Stimulated activated naive CD4-positive, alpha-beta T cell (primary cell): ENCODE measurements around the gene HOPX.
"Not testable (repeated sequence)": the region's sequence is repeated elsewhere in the genome, so short reads cannot be mapped to it uniquely, and the experiment has no call there.

Source experiments
- DNase-seq, 6 experiments: peaks; one replicate each; lab custom pipeline; 2025; lab: John Stamatoyannopoulos, UW

Gene HOPX

DNA sequence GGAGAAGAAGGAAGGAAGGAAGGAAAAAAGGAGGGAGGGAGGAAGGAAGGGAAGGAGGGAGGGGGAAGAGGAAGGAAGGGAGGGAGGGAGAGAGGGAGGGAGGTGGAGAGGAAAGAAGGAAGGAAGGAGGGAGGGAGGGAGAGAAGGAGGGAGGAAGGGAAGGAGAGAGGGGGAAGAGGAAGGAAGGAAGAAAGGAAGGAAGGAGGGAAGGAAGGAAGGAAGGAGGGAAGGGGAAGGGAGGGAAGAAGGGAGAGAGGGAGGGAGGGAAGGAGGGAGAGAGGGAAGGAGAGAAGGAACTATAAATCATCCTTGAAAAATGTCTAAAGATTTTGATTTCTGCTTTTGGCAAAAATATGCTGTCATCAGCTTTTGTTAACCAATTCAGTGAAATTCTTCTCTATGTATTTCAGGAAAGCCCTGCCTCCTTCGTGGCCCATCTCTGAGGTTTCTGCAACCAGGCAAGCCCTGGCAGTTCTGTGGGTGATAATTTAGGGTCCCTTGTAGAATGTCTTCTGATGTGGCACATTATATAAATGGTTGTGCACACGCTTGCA lies 7.1 kb upstream of the HOPX start:
- DNase-seq, result no peak

DNA sequence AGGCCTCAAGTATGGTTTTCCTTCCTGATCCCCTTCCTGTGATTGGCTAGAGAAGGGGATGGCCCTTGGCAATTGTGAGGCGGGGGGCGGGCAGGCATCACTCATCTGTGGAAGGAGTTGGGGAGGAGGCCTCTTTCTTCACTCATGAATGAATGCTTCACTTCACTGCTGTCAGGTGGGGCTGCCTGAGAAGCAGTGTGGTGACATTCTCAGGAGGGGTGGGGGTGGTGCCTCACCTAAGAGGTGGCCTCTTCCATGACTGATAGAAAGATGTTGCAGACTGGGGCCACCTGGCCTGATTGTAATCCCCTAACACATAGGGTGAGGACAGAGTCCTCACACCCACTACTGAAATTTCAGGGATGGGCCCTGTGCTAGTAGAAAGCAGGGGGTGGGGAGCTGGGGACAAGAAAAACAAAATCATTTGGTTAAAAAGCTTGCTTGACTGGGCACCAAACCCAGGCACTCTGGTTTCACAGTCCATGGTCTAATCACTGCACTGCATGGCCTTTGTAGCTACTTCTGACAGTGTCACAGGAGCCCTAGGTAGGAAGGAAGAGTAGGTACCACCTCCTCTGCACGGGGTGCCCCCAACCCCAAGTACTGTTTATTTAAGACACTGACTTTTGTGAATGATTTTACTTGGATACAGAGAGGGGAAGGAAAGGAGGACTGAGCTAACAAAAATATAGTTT lies 5.6 kb upstream of the HOPX start:
- no peak for DNase-seq

DNA sequence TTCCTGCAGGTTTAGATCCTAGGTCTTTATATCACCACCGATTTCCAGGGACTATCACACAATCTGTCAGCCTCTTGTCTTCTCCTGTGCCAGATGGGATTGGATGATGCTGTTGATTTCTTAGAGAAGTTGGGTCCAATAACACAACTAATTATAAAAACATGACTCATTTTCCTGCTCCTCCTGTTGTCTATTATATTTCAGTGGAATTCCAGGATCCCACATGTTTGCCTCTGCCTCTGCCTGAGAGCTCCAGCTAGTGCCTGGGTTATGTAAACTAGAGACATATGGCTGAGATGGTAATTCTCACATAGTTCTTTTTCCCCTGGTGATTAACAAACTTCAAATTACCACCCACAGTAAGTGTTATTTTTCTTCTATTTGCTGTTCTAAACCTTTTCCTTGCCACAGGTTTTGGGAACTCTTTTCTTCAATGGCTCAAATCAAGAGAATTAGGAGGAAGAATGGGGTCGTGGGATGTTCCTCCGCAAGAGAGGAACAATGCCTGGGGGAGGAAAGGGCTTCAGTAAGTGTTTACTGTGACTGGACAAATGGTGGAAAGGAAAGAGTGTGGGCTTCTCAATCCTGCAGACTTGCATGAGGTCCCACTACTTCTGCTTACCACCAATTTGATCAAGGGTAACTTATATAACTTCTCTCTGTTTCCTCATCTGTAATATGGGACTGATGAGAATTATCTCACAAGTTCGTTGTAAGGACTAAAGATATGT lies 3.4 kb upstream of the HOPX start:
- no peak for DNase-seq

DNA sequence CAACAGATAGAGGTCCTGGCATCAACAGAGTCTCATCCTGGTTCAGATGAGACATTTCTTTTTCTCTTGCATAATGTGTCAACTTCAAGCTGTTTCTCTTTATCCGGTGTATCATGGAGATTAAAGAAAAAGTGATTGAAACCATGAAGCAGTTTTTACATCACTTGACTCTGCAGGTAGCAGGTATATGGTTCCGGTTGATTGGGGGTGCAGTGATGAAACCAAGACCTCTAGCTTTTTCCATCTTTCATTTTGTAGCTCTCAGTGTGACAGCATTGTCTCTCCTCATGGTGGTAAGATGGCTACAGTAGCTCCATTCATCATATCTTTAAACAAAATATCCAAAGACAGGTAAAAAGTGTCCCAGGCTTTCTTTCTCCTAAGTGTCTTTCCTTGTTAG lies 2.4 kb upstream of the HOPX start:
- DNase-seq, result no peak

DNA sequence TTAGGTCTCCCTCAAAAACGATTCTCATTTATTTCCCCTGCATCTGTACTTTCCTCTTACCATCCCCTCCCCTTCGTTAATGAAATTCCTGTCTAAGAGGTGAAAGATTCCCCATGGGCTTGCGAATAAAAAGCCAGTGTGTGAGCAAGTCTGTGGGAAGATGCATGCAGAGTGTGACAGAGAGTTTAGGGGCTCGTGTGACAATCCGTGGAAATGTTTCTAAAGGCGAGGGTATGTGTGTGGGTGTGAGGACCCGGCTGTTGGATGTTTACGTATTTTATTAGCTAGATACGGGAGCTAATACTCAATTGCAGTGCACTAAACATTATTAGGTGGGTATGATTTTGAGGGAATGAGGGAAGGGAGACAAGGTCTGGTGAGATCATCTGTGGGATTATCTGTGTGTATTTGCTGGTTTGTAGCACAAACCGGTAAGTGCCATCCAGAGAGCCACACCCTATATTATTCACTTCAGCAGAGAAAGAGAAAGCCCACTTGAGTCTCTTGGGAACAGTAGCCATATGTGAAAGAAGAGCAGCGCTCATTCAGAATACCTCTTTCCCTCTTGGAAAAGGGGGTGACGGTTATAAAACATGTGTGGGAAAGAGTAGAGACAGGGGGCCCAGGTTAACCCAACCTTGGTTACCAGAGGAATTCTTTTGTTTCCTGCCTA lies 893 bp upstream of the HOPX start:
- no peak for DNase-seq

DNA sequence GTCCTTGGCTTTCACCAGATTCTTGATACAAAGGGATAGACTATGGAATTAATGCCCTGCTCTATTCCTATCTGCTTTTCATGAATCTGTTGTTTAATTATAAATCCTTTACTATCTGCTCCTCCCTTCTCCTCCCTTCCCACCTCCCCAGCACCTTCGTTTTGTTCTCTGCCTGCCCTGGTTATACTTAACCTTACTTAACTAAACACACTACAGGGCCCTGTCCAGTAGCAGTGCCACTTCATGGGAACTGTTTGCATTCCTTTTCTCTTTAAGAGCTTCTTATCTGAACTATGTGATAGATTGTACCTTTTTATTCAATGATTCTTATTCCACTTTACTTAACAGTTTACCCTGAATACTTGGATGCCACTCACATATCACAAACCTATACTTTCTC lies 830 bp downstream of the HOPX start:
- no peak for DNase-seq

DNA sequence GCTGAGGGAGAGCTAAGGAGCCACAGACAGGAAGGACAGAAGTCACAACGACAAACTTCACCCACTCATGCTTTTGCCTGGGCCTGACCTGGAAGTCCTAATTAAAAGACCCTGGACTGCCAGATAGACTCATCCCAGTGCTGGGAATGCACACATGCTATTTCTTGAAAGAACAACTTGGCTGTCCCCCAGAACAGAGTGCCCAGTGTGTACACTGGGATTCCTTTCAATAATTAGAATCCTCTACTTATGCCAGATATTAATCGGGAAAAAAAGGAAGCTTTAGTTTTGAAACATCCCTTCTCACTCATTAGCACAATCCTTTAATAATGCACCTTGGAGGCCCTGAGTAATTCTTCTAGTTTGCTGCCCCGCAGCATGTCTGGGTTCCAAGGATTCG lies 3.4 kb downstream of the HOPX start:
- no peak for DNase-seq

DNA sequence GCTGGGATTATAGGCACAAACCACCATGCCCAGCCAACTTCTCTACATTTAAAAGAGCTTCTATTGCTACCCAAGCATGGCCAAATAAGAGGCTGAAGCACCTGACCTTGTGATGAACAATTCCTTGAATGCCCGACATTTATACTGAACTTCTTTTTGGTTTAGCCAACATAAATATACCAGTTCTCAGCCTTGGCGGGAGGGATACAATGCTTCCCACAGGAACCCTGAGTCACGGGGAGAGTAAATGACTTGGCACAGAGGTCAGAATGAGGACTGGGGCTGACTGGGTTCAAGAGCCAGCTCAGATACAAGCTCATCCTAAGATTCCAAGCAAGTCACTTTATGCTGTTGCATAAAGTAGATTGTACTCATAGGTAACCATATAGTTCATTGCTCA lies 6.1 kb downstream of the HOPX start:
- DNase-seq, result no peak

DNA sequence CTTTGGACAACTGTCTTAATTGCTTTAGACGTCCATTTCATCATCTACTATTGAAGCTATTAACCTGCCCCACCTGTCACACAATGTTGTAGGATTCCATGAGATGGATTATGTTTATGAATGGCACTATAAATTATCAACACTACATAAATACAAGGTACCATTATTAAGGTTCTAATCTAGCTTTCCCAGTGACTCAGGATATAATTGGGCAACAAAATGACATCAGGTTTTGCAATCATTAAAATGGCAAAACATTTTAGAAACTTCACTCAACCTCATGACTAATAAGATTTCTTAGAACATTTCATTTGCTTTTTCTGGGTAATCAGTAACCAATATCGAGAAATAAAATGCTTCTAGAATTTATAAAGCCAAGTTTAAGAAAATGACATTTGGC lies 9.2 kb downstream of the HOPX start:
- no peak for DNase-seq

DNA sequence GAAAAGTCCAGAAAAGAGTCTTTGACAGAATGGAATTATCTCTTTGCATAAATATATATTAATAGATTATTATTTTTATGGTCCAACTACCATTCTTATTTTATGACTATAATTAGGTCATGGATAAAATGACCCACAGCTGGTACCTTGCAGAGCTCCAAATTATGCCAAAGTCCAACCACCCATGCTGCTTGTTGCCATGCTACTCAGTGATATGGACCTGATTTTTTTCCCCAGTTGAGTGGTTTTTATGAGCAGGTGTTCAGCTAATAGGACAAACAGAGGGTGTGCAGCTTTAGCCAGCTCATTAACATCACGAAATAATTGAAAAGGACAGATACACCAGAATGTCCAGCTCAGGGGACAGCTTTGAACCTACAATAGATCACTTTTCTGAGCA lies 9.7 kb downstream of the HOPX start:
- no peak for DNase-seq

DNA sequence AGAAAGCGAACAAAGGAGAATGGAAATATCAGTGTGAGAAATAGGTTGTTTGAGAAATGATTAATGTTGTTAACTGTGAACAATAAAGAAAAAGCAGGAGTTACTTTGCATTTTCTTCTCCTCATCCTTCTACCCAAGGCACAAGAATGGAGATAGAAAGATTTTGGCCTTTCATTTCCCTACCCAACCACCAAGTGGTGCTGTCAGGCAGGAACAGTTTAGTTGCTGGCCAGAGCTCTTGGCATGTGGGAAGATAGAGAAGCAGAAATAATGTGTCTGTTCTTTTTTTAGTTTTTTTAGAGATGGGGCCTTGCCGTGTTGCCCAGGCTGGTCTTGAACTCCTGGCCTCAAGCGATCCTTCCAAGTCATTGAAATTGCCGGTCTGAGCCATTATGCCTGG lies 12.8 kb downstream of the HOPX start:
- peak in 1 of 6 experiments; percentile 2 for DNase-seq

DNA sequence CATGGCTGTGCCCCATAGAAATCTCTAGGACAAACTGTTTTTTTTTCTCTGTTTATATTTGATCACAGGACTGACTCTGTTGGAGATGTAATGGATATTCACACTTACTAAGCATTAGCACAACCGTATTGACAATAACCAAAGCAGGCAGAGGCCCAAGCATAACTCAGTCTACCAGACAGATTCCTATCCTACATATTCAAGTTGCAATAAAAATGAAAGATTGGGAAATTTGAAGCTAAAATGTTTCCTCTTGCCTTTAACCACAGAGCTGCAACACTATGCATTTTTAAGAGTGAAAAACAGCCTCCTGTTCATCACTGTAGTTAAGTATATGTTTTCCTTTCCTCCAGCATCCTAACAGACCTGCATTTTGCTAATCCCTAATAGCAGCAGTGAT lies 13.7 kb downstream of the HOPX start:
- DNase-seq, result not testable (repeated sequence)

DNA sequence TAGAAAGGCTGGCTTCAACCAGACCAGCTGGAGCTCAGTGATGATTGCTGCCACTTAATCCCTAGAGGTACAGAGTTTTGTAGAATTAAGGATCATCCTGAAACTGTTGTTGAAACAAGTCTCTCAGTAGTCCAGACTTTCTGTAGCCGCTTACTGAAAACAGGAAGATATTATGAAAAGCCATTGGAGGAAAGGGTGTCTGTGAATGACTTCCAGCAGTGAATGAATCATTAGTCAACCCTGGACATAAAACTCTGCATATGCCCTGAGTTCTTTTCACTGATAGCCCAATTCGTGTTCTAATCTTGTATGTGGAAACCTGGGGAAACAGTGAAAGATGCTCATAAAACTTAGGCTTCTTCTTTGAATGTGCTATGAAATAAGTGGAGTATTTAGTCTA lies 14.8 kb downstream of the HOPX start:
- no peak for DNase-seq

DNA sequence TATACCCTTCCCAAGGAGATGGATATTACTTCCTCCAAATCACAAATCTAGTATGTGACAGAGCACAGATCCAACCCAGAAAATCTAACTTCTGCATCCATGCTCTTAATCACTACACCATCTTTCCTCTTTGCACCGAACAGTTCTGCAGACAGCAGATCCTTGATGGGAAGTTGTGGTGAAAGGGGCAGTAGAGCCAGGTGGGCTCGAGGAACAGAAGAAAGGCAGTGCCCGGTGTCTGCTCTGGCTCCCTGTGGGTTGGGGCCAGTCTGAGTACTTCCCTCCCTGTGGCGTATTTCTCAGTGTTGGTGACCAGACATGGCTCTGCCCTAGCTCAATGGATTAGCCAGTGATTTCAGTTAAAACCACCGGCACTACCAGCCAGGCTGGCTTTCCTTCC lies 15.3 kb downstream of the HOPX start:
- DNase-seq, result no peak

DNA sequence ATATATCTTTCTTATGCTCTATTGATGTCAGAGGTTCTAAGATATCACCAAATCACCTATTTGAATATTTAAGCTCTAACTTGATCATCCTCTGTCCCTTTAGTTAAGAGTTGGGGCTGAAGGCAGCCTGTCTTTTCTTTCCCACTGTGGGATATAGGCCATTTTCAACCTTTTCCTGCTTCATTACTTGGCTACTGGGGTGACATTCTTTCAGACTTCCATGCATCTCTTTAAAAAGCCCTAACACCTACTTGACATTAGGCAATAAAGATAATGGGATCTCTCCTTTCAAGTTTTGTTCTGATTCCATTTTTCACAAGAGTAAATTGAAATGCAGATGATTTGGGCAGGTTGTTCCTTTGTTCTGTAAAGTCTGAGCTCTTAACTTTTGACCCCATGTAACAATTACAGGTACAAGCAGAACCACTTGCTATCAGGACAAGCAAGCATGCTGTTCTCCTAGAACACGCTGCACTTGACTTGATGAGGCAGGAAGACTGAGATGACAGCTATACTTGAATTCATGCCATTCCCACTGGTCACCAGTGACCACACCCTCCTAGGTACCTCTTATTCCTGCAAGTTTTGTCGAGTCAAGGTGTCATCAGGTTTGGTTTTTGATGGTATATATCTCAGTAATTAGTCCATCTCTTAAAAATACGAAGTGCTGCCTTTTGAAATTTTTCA lies 18.2 kb downstream of the HOPX start:
- no peak for DNase-seq

DNA sequence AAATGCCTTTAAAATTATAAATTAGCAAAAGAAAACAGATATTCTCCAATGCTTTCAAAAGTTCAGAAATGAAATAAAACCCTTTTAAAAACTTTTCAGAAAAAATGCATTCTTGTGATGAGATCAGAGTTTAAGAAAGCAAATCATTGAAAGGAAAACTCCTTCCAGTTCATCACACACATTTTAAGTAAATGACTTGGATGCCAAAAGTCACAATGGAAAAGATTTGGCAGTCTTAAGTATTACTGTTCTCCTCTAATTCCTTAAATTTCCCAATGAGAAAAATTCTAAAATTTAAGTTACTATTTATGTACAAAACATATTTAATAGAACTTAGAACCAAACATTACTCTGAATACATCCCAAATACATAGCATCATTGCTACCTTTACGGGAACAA lies 21.1 kb downstream of the HOPX start:
- DNase-seq, result no peak

DNA sequence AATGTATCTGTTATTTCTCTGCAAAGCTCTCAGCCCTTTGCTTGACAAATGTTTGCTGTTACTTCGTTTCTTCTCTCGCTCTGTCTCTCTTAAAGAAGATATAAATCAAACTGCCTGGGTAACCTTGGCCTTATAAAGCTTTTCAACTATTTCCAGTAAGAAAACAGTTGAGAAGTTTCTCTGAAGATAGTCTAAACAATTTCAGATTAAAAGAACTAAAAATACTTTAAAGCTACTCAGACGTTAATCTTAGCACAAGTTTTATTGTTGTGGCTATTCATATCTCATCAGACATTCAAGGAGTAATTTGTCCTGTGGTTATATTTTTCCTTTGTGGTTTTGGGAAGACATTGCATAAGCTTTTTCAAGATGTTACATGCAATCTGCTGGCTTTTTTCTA lies 22.6 kb downstream of the HOPX start:
- no peak for DNase-seq

DNA sequence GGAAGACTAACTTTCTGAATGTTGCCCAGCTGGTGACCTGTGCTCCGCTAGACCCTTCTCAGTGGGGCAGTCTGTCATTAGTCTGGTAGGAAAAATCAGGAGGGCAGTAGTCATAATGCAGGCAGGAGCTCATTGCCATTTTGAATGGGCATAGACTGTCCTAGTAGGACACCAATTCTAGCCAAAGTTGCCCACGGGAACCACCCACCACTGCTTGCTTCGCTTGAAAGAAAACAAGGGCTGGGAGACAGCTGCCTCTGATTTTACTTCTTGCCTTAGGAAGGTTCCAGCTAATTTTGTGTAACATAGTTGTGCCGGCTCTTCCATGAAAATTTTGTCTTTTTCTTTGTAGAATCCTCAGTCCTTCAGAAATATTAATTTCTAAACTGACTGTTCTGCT lies 23.3 kb downstream of the HOPX start:
- no peak for DNase-seq

DNA sequence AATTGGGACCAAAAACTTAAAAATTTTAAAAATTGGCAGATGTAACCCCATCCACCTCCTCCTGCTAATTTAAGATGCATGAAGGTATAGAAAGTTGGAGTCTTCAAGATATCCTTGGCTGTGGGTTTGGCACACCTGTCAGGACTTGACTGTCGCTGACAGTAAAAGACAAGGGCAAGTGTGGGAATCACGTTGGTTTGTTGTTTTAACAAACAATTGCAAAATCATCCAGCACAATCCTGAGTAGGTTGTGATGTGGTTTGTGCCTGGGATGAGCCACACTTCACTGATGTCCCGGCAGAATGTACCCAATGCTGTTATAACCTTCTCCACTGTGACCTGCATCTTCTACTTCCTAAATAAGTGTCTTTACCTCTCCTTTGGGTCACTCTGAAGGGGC lies 24.0 kb downstream of the HOPX start:
- DNase-seq, result no peak

DNA sequence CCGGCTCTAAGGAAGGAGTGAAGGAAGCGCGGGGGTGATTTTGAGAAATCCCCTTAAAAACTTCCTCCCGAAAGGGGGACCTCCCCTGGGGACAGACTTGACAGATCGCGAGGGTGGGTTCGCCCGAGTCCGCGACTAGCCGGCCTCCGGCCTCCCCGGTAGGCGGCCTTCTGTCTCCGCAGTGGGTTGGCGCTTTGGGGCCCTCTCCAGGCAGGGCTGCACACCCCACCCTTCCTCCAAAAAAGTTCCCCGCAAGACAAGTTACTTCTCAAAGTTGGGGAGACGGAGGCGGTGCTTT lies 24.8 kb downstream of the HOPX start:
- DNase-seq, result peak in 1 of 6 experiments; percentile 17

DNA sequence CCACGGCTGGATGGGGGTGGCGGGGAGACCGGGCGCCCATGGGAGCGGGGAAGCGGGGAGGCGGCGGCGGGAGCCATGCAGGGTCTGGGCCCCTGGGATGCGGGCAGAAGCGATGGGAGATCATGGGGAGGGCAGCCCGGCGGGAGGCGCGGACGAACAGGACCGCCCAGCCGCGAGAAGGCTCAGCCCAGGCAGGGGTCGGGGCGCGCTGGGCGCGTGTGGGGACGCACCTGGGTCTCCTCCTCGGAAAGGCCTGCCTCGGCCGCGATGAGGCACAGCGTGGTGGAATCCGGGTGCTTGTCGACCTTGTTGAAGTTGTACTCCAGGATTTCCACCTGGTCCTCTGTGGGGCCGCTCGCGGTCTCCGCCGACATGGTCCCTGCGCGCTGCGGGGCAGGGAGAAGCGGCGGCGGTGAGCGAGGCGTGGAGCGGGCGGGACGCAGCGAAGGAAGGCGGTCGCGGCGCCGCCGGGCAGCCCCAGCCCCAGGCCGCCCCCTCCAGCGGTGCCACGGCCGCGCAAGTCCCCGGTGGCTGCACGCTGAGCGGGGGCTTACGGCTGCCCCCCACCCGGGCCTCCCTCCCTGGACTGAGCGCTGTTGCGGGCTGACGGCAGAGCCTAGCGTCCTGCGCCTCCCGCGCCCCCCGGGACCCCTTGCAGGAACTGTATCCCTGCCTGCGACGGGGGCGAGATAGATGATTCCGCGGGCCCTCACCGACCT lies 25.3 kb downstream of the HOPX start:
- DNase-seq, result peak in 2 of 6 experiments; percentile 10 to 23

DNA sequence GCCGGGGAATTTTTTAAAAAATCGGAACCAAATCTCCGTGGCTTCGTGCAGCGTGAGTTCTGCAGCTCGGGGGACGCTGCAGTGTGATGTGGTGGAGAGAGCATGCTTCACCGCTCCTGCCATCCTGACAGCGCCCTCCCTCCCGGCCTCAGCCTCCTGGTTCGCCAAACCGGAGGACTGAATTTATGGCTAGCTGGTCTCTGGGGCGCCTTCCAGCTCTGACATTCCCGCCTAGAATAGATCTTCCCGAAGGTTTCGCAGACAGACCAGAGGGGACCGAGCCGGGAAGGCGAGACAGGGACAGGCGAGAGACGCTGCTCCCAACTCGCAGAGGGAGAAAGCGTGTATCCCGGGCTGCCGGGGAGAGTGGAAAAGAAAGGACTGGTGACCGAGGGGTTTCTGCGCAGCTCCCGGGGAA lies 25.9 kb downstream of the HOPX start:
- DNase-seq, result peak in 1 of 6 experiments; percentile 25
